GM19438 (cell line): ENCODE measurements around the gene SLC35C1.

ENCODE experiments used
- ATAC-seq: cut with Tn5 transposase; IDR thresholded peaks from one replicate; pipeline ENCODE4 v1.9.1; 2021; ENCODE audit warnings: low read depth; ENCODE audit not compliant: unreplicated experiment

The SLC35C1 gene

DNA sequence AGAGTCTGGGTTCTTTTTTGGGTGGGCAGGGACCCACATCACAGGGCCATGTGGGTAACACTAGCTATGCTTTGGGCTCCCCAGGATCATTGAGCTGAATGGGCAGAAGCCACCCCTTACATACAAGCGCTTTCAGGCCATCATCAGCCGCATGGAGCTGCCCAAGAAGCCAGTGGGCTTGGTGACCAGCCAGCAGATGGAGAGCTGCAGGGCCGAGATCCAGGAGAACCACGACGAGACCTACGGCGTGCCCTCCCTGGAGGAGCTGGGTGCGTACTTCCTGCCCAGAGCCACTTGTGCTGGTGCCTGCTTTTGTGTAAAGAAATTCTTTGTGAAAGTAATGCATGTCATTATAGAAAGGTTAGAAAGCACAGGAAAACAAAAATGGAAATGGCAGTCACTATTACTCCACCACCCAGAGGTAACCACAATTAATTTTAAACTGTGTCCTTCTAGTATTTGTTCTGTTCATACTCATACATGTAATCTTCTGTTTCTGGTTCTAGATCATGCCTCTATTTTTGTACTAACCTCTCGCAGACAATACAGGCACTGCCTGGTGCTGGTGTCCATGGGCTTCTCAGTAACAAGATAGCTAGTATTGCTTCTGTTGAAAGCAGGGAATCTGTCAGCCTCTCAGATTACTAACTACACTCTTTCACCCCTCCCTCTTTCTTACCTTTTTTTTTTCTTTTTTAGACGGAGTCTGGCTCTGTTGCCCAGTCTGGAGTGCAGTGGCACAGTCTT is 56.0 kb downstream of the SLC35C1 start:
- ATAC-seq = no peak
